Measurements from ENCODE around the gene MRC2. TPM values are rescaled to one million over a fixed set of nuclear protein-coding genes. Genes with fewer than 3 reads are reported as not detected.

MRC2 gene
- polyA plus RNA-seq, 1 experiment: 271 TPM

DNA sequence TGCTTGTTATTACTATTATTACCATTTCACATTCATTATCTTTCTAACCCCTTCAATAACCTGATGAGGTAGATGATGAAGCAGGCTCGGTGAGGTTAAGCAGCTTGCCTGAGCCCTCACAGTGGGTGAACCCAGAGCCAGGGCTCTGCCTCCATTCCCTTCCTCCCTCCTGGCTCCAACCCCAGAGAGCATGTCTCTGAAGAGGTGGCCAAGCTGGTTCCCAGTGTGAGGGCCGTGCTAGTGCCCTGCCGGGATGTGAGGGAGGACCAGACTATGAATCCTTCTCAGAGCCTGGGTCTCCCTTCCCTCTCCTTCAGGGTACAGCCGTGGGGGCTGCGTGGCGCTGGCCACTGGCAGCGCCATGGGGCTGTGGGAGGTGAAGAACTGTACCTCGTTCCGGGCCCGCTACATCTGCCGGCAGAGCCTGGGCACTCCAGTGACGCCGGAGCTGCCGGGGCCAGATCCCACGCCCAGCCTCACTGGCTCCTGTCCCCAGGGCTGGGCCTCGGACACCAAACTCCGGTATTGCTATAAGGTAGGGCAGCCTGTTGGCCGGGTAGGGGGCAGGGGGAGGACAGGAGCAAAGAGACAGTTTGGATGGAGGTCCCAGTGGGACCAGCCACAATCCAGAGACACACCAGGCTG lies 49.6 kb downstream of the MRC2 start:
- CTCF ChIA-PET: no interaction called here
- TF ChIP-seq, protein P1, sequence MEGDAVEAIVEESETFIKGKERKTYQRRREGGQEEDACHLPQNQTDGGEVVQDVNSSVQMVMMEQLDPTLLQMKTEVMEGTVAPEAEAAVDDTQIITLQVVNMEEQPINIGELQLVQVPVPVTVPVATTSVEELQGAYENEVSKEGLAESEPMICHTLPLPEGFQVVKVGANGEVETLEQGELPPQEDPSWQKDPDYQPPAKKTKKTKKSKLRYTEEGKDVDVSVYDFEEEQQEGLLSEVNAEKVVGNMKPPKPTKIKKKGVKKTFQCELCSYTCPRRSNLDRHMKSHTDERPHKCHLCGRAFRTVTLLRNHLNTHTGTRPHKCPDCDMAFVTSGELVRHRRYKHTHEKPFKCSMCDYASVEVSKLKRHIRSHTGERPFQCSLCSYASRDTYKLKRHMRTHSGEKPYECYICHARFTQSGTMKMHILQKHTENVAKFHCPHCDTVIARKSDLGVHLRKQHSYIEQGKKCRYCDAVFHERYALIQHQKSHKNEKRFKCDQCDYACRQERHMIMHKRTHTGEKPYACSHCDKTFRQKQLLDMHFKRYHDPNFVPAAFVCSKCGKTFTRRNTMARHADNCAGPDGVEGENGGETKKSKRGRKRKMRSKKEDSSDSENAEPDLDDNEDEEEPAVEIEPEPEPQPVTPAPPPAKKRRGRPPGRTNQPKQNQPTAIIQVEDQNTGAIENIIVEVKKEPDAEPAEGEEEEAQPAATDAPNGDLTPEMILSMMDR (IDR thresholded peaks at IDR 0.05; ENCODE audit: insufficient read depth, low read depth, low read length): no peak
- no peak overlapping the region for H3K4me3 ChIP-seq (ENCODE audit: low read depth, low read length)
- POLR2A ChIA-PET: no interaction called here
- peaks cover 66% of the 10 kb centered on the region for H3K36me3 ChIP-seq (ENCODE audit: control insufficient read depth, insufficient read depth, low read length)
- no peak for DNase-seq (ENCODE audit: low read depth)
- H3K27me3 ChIP-seq (ENCODE audit: control insufficient read depth, insufficient read depth, low read length): no peaks in the 10 kb centered on the region

DNA sequence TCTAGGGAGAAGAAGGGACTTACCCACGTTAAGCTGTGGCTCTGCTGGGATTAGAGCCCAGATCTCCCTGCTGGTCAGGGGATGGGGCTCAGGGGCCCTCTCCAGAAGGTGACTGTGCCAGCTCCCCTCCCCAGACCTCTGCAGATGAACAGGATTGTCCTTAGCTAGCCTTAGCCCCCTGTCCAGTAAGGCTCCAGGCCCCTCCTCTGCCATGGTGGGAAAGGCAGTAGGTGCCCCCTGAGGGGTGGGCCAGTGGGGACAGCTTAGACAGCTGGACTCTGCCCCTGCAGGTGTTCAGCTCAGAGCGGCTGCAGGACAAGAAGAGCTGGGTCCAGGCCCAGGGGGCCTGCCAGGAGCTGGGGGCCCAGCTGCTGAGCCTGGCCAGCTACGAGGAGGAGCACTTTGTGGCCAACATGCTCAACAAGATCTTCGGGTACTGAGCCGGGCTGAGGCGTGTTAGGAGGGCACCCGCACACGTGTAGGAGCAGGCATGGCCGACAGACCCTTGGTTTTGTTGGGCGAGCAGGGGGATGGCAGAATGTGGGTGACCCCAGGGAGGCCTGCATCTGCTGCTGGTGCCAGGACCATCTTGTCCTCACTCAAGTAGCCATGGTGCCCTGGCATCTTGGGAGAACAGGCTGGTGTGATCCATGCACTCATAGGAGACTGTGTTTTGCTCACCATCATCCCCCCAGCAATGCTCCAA lies 50.9 kb downstream of the MRC2 start:
- TF ChIP-seq, protein P1 (IDR thresholded peaks at IDR 0.05; ENCODE audit: insufficient read depth, low read depth, low read length): no peak
- peaks cover 63% of the 10 kb centered on the region for H3K36me3 ChIP-seq (ENCODE audit: control insufficient read depth, insufficient read depth, low read length)
- no peak overlapping the region for H3K4me3 ChIP-seq (ENCODE audit: low read depth, low read length)
- no peak for DNase-seq (ENCODE audit: low read depth)
- ChIA-PET POLR2A (no interaction called here), CTCF (interaction anchor here (1.3 kb wide), 1 partner anchor 23 kb away, joined by 3 read pairs; no protein-coding TSS in a partner anchor)
- H3K27me3 ChIP-seq (ENCODE audit: control insufficient read depth, insufficient read depth, low read length): no peaks in the 10 kb centered on the region

DNA sequence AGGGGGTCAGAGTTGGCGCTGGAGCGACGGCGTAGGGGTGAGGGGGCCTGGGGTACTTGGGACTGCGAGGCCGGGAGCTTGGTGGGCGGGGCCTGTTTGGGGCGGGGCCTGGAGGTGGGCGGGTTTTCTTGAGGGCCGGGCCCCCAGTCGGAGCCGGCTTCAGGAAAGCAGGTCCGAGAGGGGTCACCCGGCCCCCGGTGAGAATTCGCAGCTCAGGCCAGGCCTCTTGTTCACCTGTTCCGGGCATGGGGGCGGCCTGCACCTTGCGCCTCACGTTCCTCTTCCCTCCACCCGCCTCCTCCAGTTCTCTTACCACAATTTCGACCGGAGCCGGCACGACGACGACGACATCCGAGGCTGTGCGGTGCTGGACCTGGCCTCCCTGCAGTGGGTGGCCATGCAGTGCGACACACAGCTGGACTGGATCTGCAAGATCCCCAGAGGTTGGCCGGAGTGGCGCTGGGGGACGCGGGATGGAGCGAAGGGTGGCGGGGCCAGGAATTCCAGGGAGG lies 52.5 kb downstream of the MRC2 start:
- peaks cover 55% of the 10 kb centered on the region for H3K36me3 ChIP-seq (ENCODE audit: control insufficient read depth, insufficient read depth, low read length)
- no peak overlapping the region for H3K4me3 ChIP-seq (ENCODE audit: low read depth, low read length)
- ChIA-PET POLR2A (no interaction called here), CTCF (interaction anchor here (1.3 kb wide), 1 partner anchor 25 kb away, joined by 3 read pairs; no protein-coding TSS in a partner anchor)
- TF ChIP-seq, protein P1 (IDR thresholded peaks at IDR 0.05; ENCODE audit: insufficient read depth, low read depth, low read length): no peak
- H3K27me3 ChIP-seq (ENCODE audit: control insufficient read depth, insufficient read depth, low read length): no peaks in the 10 kb centered on the region
- no peak for DNase-seq (ENCODE audit: low read depth)

- DNase-seq (ENCODE audit: low read depth): no peak
- TF ChIP-seq, protein P1 (IDR thresholded peaks at IDR 0.05; ENCODE audit: insufficient read depth, low read depth, low read length): no peak
- Histone ChIP-seq H3K4me3 (ENCODE audit: low read depth, low read length) (no peak overlapping the region), H3K27me3 (ENCODE audit: control insufficient read depth, insufficient read depth, low read length) (no peaks in the 10 kb centered on the region), H3K36me3 (ENCODE audit: control insufficient read depth, insufficient read depth, low read length) (peaks cover 48% of the 10 kb centered on the region)
- ChIA-PET CTCF (no interaction called here), POLR2A (no interaction called here)
Observed at GRCh38 chr17:62680541-62681052, 53.1 kb downstream of the MRC2 start.

Measured in BJ (cell line).